GM21717 (cell line): ENCODE measurements around the gene CHAMP1.
A peak's percentile ranks its signal among the peaks of the same experiment; 100 is the strongest.

Source experiments
- ATAC-seq: cut with Tn5 transposase; IDR thresholded peaks from one replicate; pipeline ENCODE4 v1.9.1; 2021; ENCODE audit warnings: mild to moderate bottlenecking, moderate library complexity; ENCODE audit not compliant: unreplicated experiment

The CHAMP1 gene, protein sequence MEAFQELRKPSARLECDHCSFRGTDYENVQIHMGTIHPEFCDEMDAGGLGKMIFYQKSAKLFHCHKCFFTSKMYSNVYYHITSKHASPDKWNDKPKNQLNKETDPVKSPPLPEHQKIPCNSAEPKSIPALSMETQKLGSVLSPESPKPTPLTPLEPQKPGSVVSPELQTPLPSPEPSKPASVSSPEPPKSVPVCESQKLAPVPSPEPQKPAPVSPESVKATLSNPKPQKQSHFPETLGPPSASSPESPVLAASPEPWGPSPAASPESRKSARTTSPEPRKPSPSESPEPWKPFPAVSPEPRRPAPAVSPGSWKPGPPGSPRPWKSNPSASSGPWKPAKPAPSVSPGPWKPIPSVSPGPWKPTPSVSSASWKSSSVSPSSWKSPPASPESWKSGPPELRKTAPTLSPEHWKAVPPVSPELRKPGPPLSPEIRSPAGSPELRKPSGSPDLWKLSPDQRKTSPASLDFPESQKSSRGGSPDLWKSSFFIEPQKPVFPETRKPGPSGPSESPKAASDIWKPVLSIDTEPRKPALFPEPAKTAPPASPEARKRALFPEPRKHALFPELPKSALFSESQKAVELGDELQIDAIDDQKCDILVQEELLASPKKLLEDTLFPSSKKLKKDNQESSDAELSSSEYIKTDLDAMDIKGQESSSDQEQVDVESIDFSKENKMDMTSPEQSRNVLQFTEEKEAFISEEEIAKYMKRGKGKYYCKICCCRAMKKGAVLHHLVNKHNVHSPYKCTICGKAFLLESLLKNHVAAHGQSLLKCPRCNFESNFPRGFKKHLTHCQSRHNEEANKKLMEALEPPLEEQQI

GRCh38 chr13:114314074-114314912, at the start of gene CHAMP1:
TSS of gene CHAMP1 (plus strand) at chr13:114314503. CDS start at chr13:114323843, 9,340 bp downstream.
- peak; percentile 73 for ATAC-seq

DNA sequence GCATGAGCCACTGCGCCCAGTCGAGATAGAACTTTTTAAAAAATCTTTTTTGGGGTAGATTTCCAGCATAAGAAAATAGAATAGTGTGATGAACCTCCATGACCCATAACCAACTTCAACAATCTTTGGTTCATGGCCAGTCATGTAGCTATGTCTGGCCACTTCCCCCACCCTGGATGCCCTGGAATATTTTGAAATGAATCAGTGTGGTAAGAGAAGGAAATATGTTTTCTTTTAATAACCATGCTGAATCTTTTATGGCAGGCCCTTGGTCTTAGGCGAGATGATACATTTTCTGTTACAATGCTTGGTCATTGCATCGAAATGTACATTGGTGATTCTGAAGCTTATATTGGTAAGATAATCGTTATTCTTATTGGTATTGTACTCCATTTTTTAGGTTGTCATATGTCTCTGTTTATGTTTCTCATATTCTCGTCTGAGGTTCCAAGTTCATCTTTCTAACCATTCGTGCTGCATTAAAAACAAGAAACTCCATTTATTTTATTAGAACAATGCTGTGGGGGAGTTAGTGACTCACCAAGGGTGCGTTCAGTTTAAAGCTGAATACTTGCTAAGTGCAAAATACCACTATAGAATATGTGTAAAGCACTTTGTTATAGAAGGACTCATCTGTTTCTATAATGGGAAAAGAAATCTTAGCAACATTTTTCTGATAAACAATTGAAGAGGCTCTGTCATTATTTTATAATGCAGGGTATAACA, 49.3 kb upstream of the CHAMP1 start:
- ATAC-seq: no peak

DNA sequence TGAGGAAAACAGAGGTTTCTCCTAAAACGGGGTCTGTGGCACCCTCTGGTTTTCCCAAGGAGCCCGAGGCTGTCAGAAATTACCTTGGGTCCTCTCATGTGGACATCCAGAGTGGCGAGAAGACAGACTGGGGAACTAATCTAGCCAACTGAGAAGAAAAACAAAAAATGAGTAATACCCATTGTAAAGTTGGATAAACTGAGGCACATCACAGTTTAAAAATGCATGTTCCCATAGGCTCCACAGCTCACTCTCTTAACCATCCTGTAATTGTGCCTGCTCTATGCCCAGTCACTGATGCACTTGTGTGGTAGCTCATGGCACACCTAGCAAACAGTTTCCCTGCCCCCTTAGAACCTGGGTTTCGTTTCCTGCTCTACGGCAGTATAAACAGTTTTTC, 48.1 kb upstream of the CHAMP1 start:
- ATAC-seq: no peak

- no peak for ATAC-seq
Measured at GRCh38 chr13:114268344-114269280, 45.7 kb upstream of the CHAMP1 start.

GRCh38 chr13:114269281-114269770, 45.0 kb upstream of the CHAMP1 start:
- ATAC-seq: no peak

DNA sequence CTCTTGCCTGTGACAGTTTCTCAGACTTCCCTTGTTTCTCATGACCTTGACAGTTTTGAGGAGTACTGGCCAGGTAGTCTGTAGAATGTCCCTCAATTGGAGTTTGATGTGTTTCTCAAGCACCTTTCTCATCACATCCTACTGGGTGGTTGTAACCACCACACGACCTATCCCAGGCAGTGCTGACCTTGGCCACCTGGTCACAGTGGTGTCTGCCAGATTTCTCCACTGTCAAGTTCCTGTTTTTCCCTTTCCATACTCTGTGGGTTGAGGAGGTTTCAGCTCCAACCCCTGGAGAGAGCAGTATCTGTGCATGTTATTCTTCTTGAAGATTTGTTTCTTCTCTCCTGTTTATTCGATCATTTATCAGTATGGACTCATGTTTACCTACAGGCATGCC, 41.3 kb upstream of the CHAMP1 start:
- no peak for ATAC-seq

- ATAC-seq: no peak
Measured at GRCh38 chr13:114275304-114275703, 39.0 kb upstream of the CHAMP1 start.

DNA sequence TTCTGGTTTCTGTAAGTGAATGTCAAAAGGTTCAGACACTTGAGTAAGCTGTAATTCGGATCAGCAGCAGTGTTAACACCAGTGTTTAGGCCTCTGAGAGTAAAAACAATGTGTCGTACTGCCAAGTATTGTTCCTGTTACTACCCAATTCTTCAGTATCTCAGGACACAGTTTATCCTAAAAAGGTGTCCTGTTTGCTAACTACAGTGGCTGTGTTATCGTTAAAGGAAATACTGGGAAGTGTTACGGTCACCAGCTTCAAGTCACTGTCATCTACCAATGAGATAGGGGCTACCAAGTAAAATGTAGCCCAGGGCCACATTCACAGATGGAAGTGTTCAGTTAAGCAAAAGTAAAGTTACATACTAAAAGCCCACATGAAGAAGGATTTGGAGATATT, 35.2 kb upstream of the CHAMP1 start:
- no peak for ATAC-seq

GRCh38 chr13:114279758-114280355, 34.4 kb upstream of the CHAMP1 start:
- no peak for ATAC-seq

DNA sequence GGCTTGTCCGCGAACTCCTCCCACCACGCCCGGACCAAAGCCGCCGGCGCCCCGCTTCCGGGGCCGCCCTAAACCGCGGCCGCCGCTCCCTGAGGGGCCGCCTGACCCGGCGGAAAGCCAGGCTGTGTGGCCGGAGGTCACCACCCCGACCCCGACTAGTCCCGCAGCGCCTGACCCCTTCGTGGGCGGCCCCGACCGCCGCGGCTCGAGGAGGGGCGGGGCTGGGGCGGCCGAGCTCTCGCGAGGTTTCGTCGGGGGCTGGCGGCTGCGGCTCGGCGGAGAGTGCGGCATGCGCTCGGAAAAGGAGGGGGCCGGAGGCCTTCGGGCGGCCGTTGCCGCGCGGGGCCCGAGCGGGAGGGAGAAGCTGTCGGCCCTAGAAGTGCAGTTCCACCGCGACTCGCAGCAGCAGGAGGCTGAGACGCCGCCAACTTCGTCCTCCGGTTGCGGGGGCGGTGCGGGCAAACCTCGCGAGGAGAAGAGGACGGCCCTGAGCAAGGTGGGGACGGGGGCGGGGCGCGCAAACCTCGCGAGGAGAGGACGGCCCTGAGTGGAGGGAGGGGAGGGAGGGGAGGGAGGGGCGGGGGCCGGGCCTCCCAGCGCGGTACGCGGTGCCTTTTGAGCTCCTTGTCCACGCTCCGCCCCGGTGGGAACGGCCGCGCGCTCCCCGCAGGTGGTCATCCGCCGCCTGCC, 32.8 kb upstream of the CHAMP1 start, which contains the start of gene UPF3A:
TSS of gene UPF3A (plus strand) at position 251 of the 690 bp plus-strand sequence. CDS start at position 290, 39 bp downstream.
- ATAC-seq: peak; percentile 66

DNA sequence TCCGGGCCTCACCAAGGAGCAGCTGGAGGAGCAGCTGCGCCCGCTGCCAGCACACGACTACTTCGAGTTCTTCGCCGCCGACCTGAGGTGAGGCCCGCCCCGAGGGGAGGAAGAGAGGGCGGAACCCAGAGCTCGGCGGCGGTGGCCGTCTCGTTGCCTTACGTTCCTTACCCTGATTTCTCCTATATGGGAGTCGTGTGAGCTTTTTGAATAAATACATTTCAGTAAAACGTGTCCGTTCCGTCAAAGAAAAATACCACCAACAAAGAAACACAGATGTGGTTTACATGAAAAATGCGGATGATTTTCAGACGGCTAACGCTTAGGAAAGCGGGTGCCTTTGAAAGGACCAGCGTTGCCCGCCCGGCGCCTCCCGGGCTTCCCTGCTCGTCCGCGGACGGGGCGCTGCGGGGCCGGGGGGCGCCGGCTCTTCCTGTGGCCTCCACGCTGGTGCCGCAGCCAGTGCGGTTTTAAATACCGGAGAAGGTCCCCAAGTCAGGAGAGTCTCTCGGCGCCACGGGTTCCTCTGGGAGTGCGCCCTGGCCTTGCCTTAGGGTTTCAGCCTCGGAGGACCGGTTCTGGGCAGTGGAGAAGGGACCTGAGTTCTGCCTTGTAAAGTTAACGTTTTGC, 32.1 kb upstream of the CHAMP1 start:
- peak; percentile 55 for ATAC-seq

DNA sequence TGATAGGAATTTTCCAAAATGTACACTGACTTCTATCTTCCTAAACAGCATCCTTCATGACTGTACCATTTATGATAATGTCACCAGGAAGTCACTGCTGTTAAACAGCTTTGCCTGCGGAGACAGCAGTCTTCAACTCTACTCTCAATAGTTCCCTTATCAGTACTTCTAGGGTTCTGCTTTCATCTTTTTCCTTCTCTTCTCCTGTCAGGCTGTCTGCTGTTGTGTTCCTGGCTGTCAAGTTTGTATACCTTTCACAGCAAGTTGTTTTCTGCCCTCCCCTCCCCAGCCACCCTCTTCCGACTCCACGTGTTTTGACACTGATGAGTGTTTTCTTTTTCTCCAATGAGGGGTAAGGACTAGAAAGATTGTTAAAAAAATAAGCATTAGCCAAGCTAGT, 30.7 kb upstream of the CHAMP1 start:
- ATAC-seq: no peak

GRCh38 chr13:114284680-114285079, 29.6 kb upstream of the CHAMP1 start:
- no peak for ATAC-seq

- ATAC-seq: no peak
Measured at GRCh38 chr13:114285166-114285808, 29.0 kb upstream of the CHAMP1 start.

GRCh38 chr13:114286808-114287207, 27.5 kb upstream of the CHAMP1 start:
- ATAC-seq: no peak

- no peak for ATAC-seq
Measured at GRCh38 chr13:114288157-114288591, 26.1 kb upstream of the CHAMP1 start.

DNA sequence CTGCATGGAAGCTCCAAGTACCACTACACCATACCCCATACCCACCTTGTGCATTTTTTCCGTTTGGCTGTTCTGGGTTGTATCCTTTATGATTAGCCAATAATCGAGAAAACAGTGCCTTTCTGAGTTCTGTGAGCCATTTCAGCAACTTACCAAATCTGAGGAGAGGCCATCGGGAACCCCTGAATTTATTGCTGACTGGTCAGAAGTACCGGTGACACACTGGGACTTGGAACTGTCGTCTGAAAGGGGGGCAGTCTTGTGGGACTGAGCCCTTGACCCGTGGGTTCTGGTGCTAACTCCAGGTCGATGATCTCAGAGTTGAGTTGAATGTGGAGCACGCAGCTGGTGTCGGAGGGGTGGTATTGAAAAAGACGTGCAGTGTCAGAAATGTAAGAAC, 17.9 kb upstream of the CHAMP1 start:
- no peak for ATAC-seq
